NT2/D1 (cell line): ENCODE measurements around the gene SLC19A2.

Experiments
- YY1 ChIP-seq: IDR thresholded peaks from 2 replicates; pipeline ENCODE4 v1.6.1; 2011; ENCODE audit not compliant: insufficient read length, insufficient read depth
- ZNF274 ChIP-seq: IDR thresholded peaks from 2 replicates; pipeline ENCODE4 v1.6.1; 2011; ENCODE audit warnings: mild to moderate bottlenecking, low read depth, low read length

DNA sequence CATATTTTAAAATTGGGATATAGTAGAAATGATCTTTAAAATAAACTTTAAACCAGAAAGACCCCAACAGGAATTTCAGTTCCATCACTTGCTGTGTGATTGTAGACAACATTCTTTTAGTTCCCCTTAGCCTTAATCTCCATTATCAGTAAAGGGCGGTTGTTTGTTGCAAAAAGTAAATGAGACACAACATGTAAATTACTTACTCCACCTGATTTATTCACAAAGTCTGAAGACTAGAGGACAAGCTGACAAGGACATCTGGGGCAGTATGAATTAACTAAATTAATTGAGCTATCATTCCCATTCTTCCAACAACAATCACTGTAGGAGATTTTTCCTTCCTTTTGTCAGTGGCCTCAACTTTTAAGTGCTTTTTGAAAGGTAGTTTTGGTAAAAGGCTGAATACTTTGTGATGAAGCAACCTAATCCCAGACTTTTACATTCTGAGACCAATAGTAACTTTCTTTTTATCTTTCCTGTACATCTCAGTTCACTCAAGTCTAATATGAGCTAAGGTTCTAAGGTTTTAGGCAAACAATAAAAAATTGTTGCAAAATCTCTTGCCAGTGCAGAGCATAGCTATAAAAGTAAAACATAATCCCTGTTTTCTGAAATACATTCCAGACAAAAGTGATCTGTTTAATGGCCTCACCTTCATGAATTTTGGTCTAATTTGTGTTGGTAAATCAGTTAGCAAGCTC, 6.2 kb downstream of the SLC19A2 start:
- TF ChIP-seq ZNF274 (no peak), YY1 (no peak)
